K562 (cell line): ENCODE measurements around the gene ALDH1A3. TPM values are rescaled to one million over a fixed set of nuclear protein-coding genes. Genes with fewer than 3 reads are reported as not detected.

ENCODE experiments used
- polyA plus RNA-seq, 8 experiments: library from polyadenylated mRNA; depleted of rRNA in 4 of 8; stranded (reverse) in 5 of 8; unstranded in 3 of 8; fragments of >200 nt; fragmentation: Nextera tagmentation in 2 of 8; fragmentation: Illumina TruSeq in 1 of 8; extraction: Ambion mirVana in 2 of 8; extraction: Trizol in 1 of 8; gene quantifications; 2 replicates each; pipeline versions ENCODE4 v1.2.1 to v1.2.3, GENCODE V29; 2011 to 2014; ENCODE audit warnings: inconsistent platforms in 1 of 8, missing spikeins in 1 of 8
- total RNA-seq, 7 experiments: library from RNA; depleted of rRNA in 6 of 7; stranded (reverse); fragments of >200 nt in 6 of 7; fragmentation: Illumina TruSeq in 2 of 7; extraction: Trizol in 2 of 7; gene quantifications; 2 replicates each; pipeline versions ENCODE4 v1.2.1 to v1.2.3, GENCODE V29; 2011 to 2021; ENCODE audit warnings: low replicate concordance in 1 of 7
- TF ChIP-seq, protein P1 (sequence below), 2 experiments: fragments of 450-650 bp in 1 of 2; sonication (generic) in 1 of 2; formaldehyde crosslinking in 1 of 2; IDR thresholded peaks; 2 replicates each; pipeline versions ENCODE4 v1.7.1 to v1.9.0; 2016 to 2022; ENCODE audit warnings: inconsistent platforms in 1 of 2, mild to moderate bottlenecking in 1 of 2, missing genetic modification reagents in 1 of 2

Gene ALDH1A3
- total and polyA plus RNA-seq, 9 of the 15 experiments (the other 6 are each of a cell fraction or from before 2014, with no cell fraction given), result 0.38 TPM; not detected in 8

DNA sequence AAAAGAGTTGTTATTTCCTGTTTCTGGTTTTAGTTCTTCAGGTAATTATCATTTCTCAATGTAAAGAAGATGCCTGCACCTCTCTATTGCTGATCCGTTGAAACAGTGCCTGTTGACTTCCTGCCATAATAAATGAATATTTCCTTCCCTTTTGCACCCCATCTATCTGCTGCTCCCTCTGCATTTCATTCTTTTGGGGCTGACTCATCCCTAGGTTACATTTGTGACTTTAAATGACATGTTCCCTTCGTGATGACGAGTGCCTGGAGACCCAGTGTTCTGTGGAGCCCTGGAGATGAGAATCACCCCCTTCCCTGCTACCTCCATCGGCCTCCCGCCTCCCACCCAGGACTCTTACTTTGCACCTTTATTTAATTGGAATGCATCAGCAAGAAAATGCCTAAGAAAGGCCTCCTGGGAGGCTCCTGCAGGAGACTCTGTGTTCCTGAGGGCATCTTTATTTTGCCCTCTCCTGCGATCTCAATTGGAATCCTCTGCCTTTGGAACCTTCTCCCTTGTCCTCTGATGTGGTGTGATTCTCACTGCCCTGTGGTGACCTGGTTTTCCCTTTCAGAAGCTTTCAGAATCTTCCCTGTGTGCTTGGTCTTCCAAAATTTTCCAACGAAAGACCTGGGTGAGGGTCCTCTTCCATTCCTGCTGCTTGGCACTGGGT, 53.2 kb downstream of the ALDH1A3 start (continued):
- TF ChIP-seq, protein P1, sequence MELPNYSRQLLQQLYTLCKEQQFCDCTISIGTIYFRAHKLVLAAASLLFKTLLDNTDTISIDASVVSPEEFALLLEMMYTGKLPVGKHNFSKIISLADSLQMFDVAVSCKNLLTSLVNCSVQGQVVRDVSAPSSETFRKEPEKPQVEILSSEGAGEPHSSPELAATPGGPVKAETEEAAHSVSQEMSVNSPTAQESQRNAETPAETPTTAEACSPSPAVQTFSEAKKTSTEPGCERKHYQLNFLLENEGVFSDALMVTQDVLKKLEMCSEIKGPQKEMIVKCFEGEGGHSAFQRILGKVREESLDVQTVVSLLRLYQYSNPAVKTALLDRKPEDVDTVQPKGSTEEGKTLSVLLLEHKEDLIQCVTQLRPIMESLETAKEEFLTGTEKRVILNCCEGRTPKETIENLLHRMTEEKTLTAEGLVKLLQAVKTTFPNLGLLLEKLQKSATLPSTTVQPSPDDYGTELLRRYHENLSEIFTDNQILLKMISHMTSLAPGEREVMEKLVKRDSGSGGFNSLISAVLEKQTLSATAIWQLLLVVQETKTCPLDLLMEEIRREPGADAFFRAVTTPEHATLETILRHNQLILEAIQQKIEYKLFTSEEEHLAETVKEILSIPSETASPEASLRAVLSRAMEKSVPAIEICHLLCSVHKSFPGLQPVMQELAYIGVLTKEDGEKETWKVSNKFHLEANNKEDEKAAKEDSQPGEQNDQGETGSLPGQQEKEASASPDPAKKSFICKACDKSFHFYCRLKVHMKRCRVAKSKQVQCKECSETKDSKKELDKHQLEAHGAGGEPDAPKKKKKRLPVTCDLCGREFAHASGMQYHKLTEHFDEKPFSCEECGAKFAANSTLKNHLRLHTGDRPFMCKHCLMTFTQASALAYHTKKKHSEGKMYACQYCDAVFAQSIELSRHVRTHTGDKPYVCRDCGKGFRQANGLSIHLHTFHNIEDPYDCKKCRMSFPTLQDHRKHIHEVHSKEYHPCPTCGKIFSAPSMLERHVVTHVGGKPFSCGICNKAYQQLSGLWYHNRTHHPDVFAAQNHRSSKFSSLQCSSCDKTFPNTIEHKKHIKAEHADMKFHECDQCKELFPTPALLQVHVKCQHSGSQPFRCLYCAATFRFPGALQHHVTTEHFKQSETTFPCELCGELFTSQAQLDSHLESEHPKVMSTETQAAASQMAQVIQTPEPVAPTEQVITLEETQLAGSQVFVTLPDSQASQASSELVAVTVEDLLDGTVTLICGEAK (IDR thresholded peaks at IDR 0.05), result no peak
- TF ChIP-seq, protein P1 (CRISPR knock-in tag; IDR thresholded peaks at IDR 0.05), result no peak
